ENCODE results near the gene REXO4.
A peak's percentile ranks its signal among the peaks of the same experiment; 100 is the strongest.

REXO4 gene

DNA sequence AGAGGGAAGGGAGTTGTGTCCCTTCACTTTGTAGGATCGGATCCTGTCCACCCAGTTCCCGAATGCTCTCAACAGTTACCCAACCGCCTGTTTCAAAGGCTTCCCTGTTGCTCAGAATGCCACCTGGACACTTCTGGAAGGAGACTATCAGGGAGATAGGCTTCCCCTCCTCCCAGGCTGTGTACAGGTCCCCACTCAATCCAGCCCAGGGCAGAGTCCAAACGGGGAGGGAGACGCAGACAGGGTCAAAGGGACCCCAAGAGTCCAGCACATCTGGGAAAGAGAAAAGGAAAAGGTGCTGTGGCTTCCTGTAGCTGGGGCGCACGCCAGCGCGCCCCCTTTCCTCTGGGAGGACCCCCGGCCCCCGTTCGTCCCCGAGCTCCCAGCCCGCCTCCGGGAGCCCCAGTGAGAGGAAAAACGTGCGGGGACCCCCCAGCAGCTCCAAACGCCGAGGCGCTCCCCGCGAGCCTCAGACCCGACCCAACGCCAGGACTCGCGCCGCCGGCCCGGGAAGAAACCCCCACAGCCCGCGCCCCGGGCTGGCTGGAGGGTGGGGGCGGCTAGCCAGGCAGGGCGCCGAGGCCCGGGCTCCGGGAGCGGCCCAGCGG is 42.6 kb downstream of the REXO4 start:
- H3K27me3 ChIP-seq (ENCODE audit: control insufficient read depth in 3 of 3, insufficient read depth in 3 of 3, low read depth in 1 of 3, low read length in 3 of 3), result peaks cover 0 to 1% (median 0%) of the 10 kb centered on the region in 3 experiments
- H4K91ac ChIP-seq (ENCODE audit: low read depth, low read length, poor library complexity), result no peak overlapping the region
- peak overlapping the region; percentile 90 to 99 for H3K4me3 ChIP-seq (ENCODE audit: low read length in 2 of 2)
- no peak overlapping the region for H3K23ac ChIP-seq (ENCODE audit: low read depth, low read length, poor library complexity)
- H2AK5ac ChIP-seq (ENCODE audit: low read depth, low read length), result peak overlapping the region; percentile 60
- H3K14ac ChIP-seq (ENCODE audit: low read length), result no peak overlapping the region
- H3K79me1 ChIP-seq (ENCODE audit: low read depth, low read length), result peaks cover 17% of the 10 kb centered on the region
- H3K4me1 ChIP-seq (ENCODE audit: control insufficient read depth in 2 of 2, insufficient read depth in 1 of 2, low read depth in 1 of 2, low read length in 2 of 2), result peaks cover 2 to 7% of the 10 kb centered on the region in 2 donors
- no peak overlapping the region for H2BK120ac ChIP-seq (ENCODE audit: low read depth, low read length)
- peaks cover 10 to 39% of the 10 kb centered on the region in 2 donors for H3K36me3 ChIP-seq (replicated peaks in 1 of 2; ENCODE audit: control insufficient read depth in 2 of 2, insufficient read depth in 2 of 2, low read length in 2 of 2)
- H3K4me2 ChIP-seq (ENCODE audit: insufficient read depth, low read length, poor library complexity, severe bottlenecking), result peak overlapping the region; percentile 48
- no CpG with 5 or more reads among the region's 39 CpGs for WGBS, 2 donors (ENCODE audit: extremely low coverage in 2 of 2, insufficient read length in 2 of 2, insufficient replicate concordance in 1 of 2)
- H3K18ac ChIP-seq (ENCODE audit: low read length), result peak overlapping the region; percentile 95
- H3K27ac ChIP-seq (replicated peaks; ENCODE audit: low read length), result no peak overlapping the region
- peak overlapping the region; percentile 97 for H3K9ac ChIP-seq (ENCODE audit: low read depth, low read length, poor library complexity)
- H3K4ac ChIP-seq (ENCODE audit: low read length), result no peak overlapping the region
- H4K8ac ChIP-seq (ENCODE audit: low read depth, low read length), result no peak overlapping the region
- H2BK15ac ChIP-seq (ENCODE audit: low read length), result no peak overlapping the region
- no peak overlapping the region for H2BK12ac ChIP-seq (ENCODE audit: low read length)
- H2BK5ac ChIP-seq (ENCODE audit: low read length), result peak overlapping the region; percentile 2
- H2AFZ ChIP-seq (ENCODE audit: low read length), result peak overlapping the region; percentile 91
- peaks cover 0 to 10% of the 10 kb centered on the region in 2 donors for H3K9me3 ChIP-seq (replicated peaks in 1 of 2; ENCODE audit: control insufficient read depth in 2 of 2, insufficient read depth in 1 of 2, low read depth in 1 of 2, low read length in 2 of 2)
- DNase-seq (ENCODE audit: low spot score), result peak; percentile 23

DNA sequence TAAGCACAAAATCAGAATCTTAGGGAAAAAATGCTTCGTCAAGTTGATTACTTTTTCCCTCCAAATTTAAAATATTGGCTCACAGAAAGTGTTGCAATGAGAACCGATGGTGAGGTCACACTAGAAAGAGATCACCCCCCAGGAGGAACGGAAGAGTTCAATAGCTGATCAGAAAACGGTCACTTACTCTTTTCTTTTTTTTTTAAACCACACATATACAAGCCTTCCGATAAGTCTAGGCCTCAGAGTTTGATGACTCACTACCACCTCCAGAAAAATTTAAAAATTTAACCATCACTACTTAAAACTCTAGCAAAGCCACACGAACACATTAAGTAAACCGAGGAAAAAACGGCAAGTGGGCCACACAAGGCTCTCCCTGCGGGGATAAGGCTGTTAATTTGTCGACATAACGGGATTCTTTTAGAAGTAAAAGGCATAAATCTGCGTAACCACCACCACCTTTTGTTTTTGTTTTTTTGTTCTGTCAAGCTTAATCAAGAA is 43.1 kb downstream of the REXO4 start:
- Histone ChIP-seq H3K4me2 (ENCODE audit: insufficient read depth, low read length, poor library complexity, severe bottlenecking) (peak overlapping the region; percentile 48), H3K27ac (replicated peaks; ENCODE audit: low read length) (no peak overlapping the region), H3K79me1 (ENCODE audit: low read depth, low read length) (peaks cover 22% of the 10 kb centered on the region), H3K9ac (ENCODE audit: low read depth, low read length, poor library complexity) (no peak overlapping the region), H3K4ac (ENCODE audit: low read length) (no peak overlapping the region), H2BK120ac (ENCODE audit: low read depth, low read length) (no peak overlapping the region), H3K14ac (ENCODE audit: low read length) (no peak overlapping the region), H3K4me3 (ENCODE audit: low read length in 2 of 2) (peak overlapping the region; percentile 90 to 99), H4K91ac (ENCODE audit: low read depth, low read length, poor library complexity) (no peak overlapping the region), H3K36me3 (replicated peaks in 1 of 2; ENCODE audit: control insufficient read depth in 2 of 2, insufficient read depth in 2 of 2, low read length in 2 of 2) (peaks cover 15 to 45% of the 10 kb centered on the region in 2 donors), H3K23ac (ENCODE audit: low read depth, low read length, poor library complexity) (no peak overlapping the region), H3K27me3 (ENCODE audit: control insufficient read depth in 3 of 3, insufficient read depth in 3 of 3, low read depth in 1 of 3, low read length in 3 of 3) (peaks cover 0 to 1% (median 0%) of the 10 kb centered on the region in 3 experiments), H2BK15ac (ENCODE audit: low read length) (no peak overlapping the region), H2AK5ac (ENCODE audit: low read depth, low read length) (no peak overlapping the region), H2BK5ac (ENCODE audit: low read length) (no peak overlapping the region), H3K4me1 (ENCODE audit: control insufficient read depth in 2 of 2, insufficient read depth in 1 of 2, low read depth in 1 of 2, low read length in 2 of 2) (peaks cover 2 to 7% of the 10 kb centered on the region in 2 donors), H3K9me3 (replicated peaks in 1 of 2; ENCODE audit: control insufficient read depth in 2 of 2, insufficient read depth in 1 of 2, low read depth in 1 of 2, low read length in 2 of 2) (peaks cover 0 to 10% of the 10 kb centered on the region in 2 donors), H3K18ac (ENCODE audit: low read length) (no peak overlapping the region), H2AFZ (ENCODE audit: low read length) (no peak overlapping the region), H4K8ac (ENCODE audit: low read depth, low read length) (no peak overlapping the region), H2BK12ac (ENCODE audit: low read length) (no peak overlapping the region)
- no CpG with 5 or more reads among the region's 12 CpGs for WGBS, 2 donors (ENCODE audit: extremely low coverage in 2 of 2, insufficient read length in 2 of 2, insufficient replicate concordance in 1 of 2)
- no peak for DNase-seq (ENCODE audit: low spot score)

DNA sequence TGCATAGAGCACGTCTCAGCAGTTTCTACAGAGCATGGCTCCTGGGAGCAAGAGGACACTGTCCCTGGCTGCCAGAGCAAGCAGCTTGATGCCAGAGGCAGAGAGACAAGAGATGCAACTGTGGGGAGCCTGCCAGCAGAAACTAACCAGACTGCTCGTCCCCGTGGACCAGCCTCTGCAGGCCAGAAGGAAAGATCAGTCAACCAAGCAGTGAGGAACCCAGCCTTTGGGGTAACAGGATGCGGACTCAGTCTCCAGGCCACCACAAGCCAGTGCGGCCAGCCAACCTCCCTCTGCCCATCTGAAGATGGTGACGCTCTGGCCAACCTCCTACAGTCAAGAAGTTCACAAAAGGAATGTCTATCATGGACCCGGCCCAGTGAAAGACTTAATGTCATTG is 45.7 kb downstream of the REXO4 start:
- no peak overlapping the region for H3K4me2 ChIP-seq (ENCODE audit: insufficient read depth, low read length, poor library complexity, severe bottlenecking)
- no peak for DNase-seq (ENCODE audit: low spot score)
- WGBS, 2 donors (ENCODE audit: extremely low coverage in 2 of 2, insufficient read length in 2 of 2, insufficient replicate concordance in 1 of 2), result no CpG with 5 or more reads among the region's 7 CpGs
- no peak overlapping the region for H4K91ac ChIP-seq (ENCODE audit: low read depth, low read length, poor library complexity)
- H3K79me1 ChIP-seq (ENCODE audit: low read depth, low read length), result peaks cover 35% of the 10 kb centered on the region
- no peak overlapping the region for H3K18ac ChIP-seq (ENCODE audit: low read length)
- H3K27me3 ChIP-seq (ENCODE audit: control insufficient read depth in 3 of 3, insufficient read depth in 3 of 3, low read depth in 1 of 3, low read length in 3 of 3), result peaks cover 0 to 1% (median 0%) of the 10 kb centered on the region in 3 experiments
- H3K23ac ChIP-seq (ENCODE audit: low read depth, low read length, poor library complexity), result no peak overlapping the region
- H3K14ac ChIP-seq (ENCODE audit: low read length), result no peak overlapping the region
- peaks cover 25 to 68% of the 10 kb centered on the region in 2 donors for H3K36me3 ChIP-seq (replicated peaks in 1 of 2; ENCODE audit: control insufficient read depth in 2 of 2, insufficient read depth in 2 of 2, low read length in 2 of 2)
- no peak overlapping the region for H2BK12ac ChIP-seq (ENCODE audit: low read length)
- H2BK5ac ChIP-seq (ENCODE audit: low read length), result no peak overlapping the region
- H3K4ac ChIP-seq (ENCODE audit: low read length), result no peak overlapping the region
- no peak overlapping the region for H2AFZ ChIP-seq (ENCODE audit: low read length)
- H2AK5ac ChIP-seq (ENCODE audit: low read depth, low read length), result no peak overlapping the region
- H2BK15ac ChIP-seq (ENCODE audit: low read length), result no peak overlapping the region
- no peak overlapping the region for H3K27ac ChIP-seq (replicated peaks; ENCODE audit: low read length)
- no peak overlapping the region for H3K9ac ChIP-seq (ENCODE audit: low read depth, low read length, poor library complexity)
- H3K4me1 ChIP-seq (ENCODE audit: control insufficient read depth in 2 of 2, insufficient read depth in 1 of 2, low read depth in 1 of 2, low read length in 2 of 2), result peaks cover 0 to 5% of the 10 kb centered on the region in 2 donors
- H2BK120ac ChIP-seq (ENCODE audit: low read depth, low read length), result no peak overlapping the region
- no peak overlapping the region for H4K8ac ChIP-seq (ENCODE audit: low read depth, low read length)
- H3K9me3 ChIP-seq (replicated peaks in 1 of 2; ENCODE audit: control insufficient read depth in 2 of 2, insufficient read depth in 1 of 2, low read depth in 1 of 2, low read length in 2 of 2), result no peaks in the 10 kb centered on the region
- H3K4me3 ChIP-seq (ENCODE audit: low read length in 2 of 2), result no peak overlapping the region

GRCh38 chr9:133371261-133371711 is 46.5 kb downstream of the REXO4 start:
- no peak overlapping the region for H3K27ac ChIP-seq (replicated peaks; ENCODE audit: low read length)
- H3K4ac ChIP-seq (ENCODE audit: low read length), result no peak overlapping the region
- H3K9me3 ChIP-seq (replicated peaks in 1 of 2; ENCODE audit: control insufficient read depth in 2 of 2, insufficient read depth in 1 of 2, low read depth in 1 of 2, low read length in 2 of 2), result no peaks in the 10 kb centered on the region
- H3K23ac ChIP-seq (ENCODE audit: low read depth, low read length, poor library complexity), result peak overlapping the region; percentile 8
- no peak overlapping the region for H2BK5ac ChIP-seq (ENCODE audit: low read length)
- no peak for DNase-seq (ENCODE audit: low spot score)
- H3K4me1 ChIP-seq (ENCODE audit: control insufficient read depth in 2 of 2, insufficient read depth in 1 of 2, low read depth in 1 of 2, low read length in 2 of 2), result peaks cover 0 to 5% of the 10 kb centered on the region in 2 donors
- H4K8ac ChIP-seq (ENCODE audit: low read depth, low read length), result no peak overlapping the region
- no peak overlapping the region for H3K9ac ChIP-seq (ENCODE audit: low read depth, low read length, poor library complexity)
- peaks cover 0 to 1% (median 0%) of the 10 kb centered on the region in 3 experiments for H3K27me3 ChIP-seq (ENCODE audit: control insufficient read depth in 3 of 3, insufficient read depth in 3 of 3, low read depth in 1 of 3, low read length in 3 of 3)
- H3K4me2 ChIP-seq (ENCODE audit: insufficient read depth, low read length, poor library complexity, severe bottlenecking), result no peak overlapping the region
- no peak overlapping the region for H2BK120ac ChIP-seq (ENCODE audit: low read depth, low read length)
- H3K14ac ChIP-seq (ENCODE audit: low read length), result no peak overlapping the region
- peaks cover 33 to 77% of the 10 kb centered on the region in 2 donors for H3K36me3 ChIP-seq (replicated peaks in 1 of 2; ENCODE audit: control insufficient read depth in 2 of 2, insufficient read depth in 2 of 2, low read length in 2 of 2)
- H3K4me3 ChIP-seq (ENCODE audit: low read length in 2 of 2), result no peak overlapping the region
- H4K91ac ChIP-seq (ENCODE audit: low read depth, low read length, poor library complexity), result no peak overlapping the region
- H3K18ac ChIP-seq (ENCODE audit: low read length), result no peak overlapping the region
- H2BK12ac ChIP-seq (ENCODE audit: low read length), result no peak overlapping the region
- no peak overlapping the region for H2AFZ ChIP-seq (ENCODE audit: low read length)
- H2AK5ac ChIP-seq (ENCODE audit: low read depth, low read length), result no peak overlapping the region
- H3K79me1 ChIP-seq (ENCODE audit: low read depth, low read length), result peaks cover 38% of the 10 kb centered on the region
- H2BK15ac ChIP-seq (ENCODE audit: low read length), result no peak overlapping the region
- WGBS, 2 donors (ENCODE audit: extremely low coverage in 2 of 2, insufficient read length in 2 of 2, insufficient replicate concordance in 1 of 2), result no CpG with 5 or more reads among the region's 12 CpGs
